ENCODE data around the gene PLBD2.

The PLBD2 gene

GRCh38 chr12:113391650-113392337 is 33.4 kb downstream of the PLBD2 start:
- intact Hi-C loops (cut with DNase I) = no loop called here
- peak in 1 of 10 donors; percentile 47 for DNase-seq

- DNase-seq = peak in 1 of 10 donors; percentile 37
- intact Hi-C loops (cut with DNase I) = no loop called here
Observed at GRCh38 chr12:113392520-113392919, 34.1 kb downstream of the PLBD2 start.

- peak in 1 of 10 donors; percentile 68 for DNase-seq
- intact Hi-C loops (cut with DNase I) = no loop called here
Observed at GRCh38 chr12:113392988-113393579, 34.7 kb downstream of the PLBD2 start.

- intact Hi-C loops (cut with DNase I) = no loop called here
- peak in 1 of 10 donors; percentile 24 for DNase-seq
Observed at GRCh38 chr12:113393749-113394148, 35.4 kb downstream of the PLBD2 start.

GRCh38 chr12:113395119-113395518 is 36.7 kb downstream of the PLBD2 start:
- intact Hi-C loops (cut with DNase I) = no loop called here
- peak in 2 of 10 donors; percentile 10 to 41 for DNase-seq

GRCh38 chr12:113396200-113396599 is 37.8 kb downstream of the PLBD2 start:
- intact Hi-C loops (cut with DNase I) = no loop called here
- no peak for DNase-seq

- peak in 7 of 10 donors; percentile 36 to 93 (median 60) for DNase-seq
- intact Hi-C loops (cut with DNase I) = no loop called here
Observed at GRCh38 chr12:113396828-113397496, 38.6 kb downstream of the PLBD2 start.

- intact Hi-C loops (cut with DNase I) = no loop called here
- peak in 2 of 10 donors; percentile 72 to 74 for DNase-seq
Observed at GRCh38 chr12:113397497-113398197, 39.3 kb downstream of the PLBD2 start.

- DNase-seq = peak in 3 of 10 donors; percentile 32 to 77 (median 45)
- intact Hi-C loops (cut with DNase I) = no loop called here
Observed at GRCh38 chr12:113398346-113399290, 40.2 kb downstream of the PLBD2 start.

- intact Hi-C loops (cut with DNase I) = no loop called here
- DNase-seq = peak in 2 of 10 donors; percentile 50 to 65
Observed at GRCh38 chr12:113399490-113399889, 41.1 kb downstream of the PLBD2 start.

- intact Hi-C loops (cut with DNase I) = no loop called here
Observed at GRCh38 chr12:113400362-113400761, 42.0 kb downstream of the PLBD2 start.

GRCh38 chr12:113401066-113402000 is 42.9 kb downstream of the PLBD2 start:
- intact Hi-C loops (cut with DNase I) = no loop called here
- DNase-seq = peak in 2 of 10 donors; percentile 62 to 73

More at GRCh38 chr12:113400362-113400761, 42.0 kb downstream of the PLBD2 start:
- peak in 1 of 10 donors; percentile 8 for DNase-seq

- intact Hi-C loops (cut with DNase I) = no loop called here
- DNase-seq = peak in 2 of 10 donors; percentile 47 to 57
Observed at GRCh38 chr12:113402586-113403260, 44.3 kb downstream of the PLBD2 start.

- intact Hi-C loops (cut with DNase I) = no loop called here
- DNase-seq = peak in 7 of 10 donors; percentile 28 to 82 (median 52)
Observed at GRCh38 chr12:113403435-113404415, 45.3 kb downstream of the PLBD2 start, which contains the start of gene SDS. SDS (minus strand) TSS chr12:113403887; CDS start chr12:113399708, 4,179 bp downstream.

- DNase-seq = peak in 2 of 10 donors; percentile 1 to 3
- intact Hi-C loops (cut with DNase I) = no loop called here
Observed at GRCh38 chr12:113405694-113406093, 47.3 kb downstream of the PLBD2 start.

GRCh38 chr12:113407931-113408600 is 49.7 kb downstream of the PLBD2 start:
- intact Hi-C loops (cut with DNase I) = no loop called here
- peak in 2 of 10 donors; percentile 6 to 29 for DNase-seq
